GM18858 (cell line): ENCODE measurements around the gene DTNA.
"Not testable (repeated sequence)": the region's sequence is repeated elsewhere in the genome, so short reads cannot be mapped to it uniquely, and the experiment has no call there.

Experiments
- ATAC-seq: cut with Tn5 transposase; IDR thresholded peaks from one replicate; pipeline ENCODE4 v1.9.1; 2021; ENCODE audit not compliant: unreplicated experiment

DTNA gene

DNA sequence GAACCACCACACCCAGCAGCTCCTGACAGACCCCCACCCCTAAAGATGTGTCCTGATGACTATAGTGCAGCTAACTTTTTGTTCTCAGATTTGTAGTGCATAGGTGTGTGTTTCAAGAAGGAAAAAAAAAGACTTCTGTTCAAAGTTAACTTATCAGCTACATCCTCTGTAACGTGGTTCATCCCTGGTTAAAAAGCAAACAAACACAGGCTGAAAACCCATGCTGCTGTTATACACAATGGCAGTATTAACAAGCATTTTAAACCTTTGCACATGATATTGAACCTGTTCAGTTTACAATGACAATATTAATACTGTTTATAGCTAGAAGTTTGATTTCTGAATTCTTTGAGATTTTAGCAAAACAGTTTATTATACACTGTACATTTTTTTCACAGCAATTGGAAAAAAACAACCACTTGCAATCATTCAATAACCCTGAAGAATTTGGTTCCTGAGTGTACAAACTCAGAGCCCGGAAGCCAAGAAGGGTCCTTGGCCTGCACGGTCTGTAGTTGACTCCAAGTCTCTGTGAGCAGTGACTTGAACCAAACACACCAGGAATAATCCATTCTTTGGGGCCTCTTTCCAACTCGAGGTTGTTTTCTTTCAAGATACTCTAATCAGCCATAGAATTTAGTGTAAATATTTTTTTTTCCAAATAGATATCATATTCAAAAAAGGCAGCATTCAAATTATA lies 177.9 kb downstream of the DTNA start:
- ATAC-seq, result no peak

DNA sequence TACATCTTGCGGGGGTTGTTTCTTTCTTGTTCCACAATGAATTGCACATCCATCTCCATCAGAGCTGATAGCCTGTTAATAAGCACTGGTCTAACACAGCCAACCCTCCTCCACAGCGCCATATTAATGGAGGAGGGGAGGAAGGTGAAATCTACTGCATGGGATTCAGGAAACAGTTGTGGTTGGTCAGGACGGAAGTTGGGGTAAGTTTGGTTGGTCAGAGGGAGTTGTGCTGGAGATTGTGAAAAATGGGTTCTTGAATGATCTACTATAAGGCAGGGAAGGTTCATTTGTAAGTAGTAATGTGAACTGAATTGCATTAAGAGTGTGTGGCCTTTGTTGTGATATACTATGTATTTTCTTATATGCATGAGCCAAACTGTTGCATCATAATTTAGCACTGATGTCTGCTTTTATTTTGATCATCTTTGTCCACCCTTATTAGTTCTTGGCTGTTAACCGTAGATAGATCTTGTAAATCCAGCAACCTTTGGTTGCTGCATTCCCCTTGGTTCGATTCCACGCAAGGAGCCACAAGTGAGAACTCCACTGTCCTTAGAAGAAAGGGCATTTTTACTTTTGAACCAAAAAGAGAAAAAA lies 180.5 kb downstream of the DTNA start:
- no peak for ATAC-seq

DNA sequence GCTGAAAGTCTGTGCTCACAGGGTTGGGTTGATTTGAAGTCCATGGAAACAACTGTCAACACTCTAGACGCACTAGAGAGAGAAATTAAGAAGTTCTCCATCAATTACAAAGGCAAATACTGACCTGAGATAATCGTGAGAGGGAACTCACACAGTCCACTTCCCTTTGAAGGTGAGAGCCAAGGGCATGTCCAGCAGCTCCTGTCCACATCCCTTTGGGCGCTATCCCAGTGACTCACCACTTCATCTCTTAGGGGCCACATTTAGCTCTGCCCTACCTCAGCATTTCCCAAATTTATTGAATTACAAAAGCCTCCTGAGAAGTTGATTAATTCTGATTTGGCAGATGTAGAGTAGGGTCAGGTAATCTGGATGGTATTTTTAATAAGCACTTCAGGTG lies 182.3 kb downstream of the DTNA start:
- ATAC-seq, result no peak

DNA sequence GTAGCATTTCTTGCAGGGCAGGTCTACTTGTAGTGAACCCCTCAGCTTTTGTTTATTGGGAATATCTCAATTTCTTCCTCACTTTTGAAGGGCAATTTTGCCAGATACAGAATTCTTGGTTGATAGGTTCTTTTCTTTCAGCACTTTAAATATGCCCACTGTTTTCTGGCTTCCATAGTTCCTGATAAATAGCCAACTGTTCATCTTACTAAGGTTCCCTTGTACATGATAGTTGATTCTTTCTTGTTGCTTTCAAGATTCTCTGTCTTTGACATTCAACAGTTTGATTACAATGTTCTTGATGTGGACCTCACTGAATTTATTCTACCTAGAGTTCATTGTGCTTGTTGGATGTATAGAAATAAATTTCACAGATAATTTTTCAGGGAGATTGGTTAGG lies 183.1 kb downstream of the DTNA start:
- no peak for ATAC-seq

DNA sequence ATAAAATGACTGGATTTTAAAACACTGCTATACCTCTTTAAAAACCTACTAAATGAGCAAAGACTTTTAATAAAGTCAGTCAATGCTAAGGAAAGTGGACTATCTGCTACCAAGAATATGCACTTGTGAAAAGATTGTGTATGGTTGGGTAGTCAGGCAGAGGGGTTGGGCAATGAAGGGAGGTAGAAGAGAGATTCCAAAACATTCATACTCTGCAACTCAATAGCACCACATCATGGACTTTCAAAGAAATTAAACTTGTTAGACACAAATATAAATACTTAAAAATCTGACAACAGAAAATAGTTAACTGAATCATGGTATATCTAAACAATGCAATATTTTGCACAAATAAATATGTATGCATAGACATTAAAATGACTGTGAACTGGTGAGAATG lies 191.2 kb downstream of the DTNA start:
- ATAC-seq, result no peak

DNA sequence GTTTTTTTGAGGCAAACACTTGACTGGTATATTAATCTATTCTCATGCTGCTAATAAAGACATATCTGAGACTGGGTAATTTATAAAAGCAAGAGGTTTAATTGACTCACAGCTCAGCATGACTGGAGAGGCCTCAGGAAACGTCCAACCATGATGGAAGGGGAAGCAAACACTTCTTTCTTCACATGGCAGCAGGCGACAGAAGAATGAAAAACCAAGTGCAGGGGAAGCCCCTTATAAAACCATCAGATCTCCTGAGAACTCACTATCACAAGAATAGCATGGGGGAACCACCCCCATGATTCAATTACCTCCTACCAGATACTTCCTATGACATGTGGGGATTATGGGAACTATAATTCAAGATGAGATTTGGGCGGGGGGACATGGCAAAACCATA lies 194.9 kb downstream of the DTNA start:
- ATAC-seq, result no peak

DNA sequence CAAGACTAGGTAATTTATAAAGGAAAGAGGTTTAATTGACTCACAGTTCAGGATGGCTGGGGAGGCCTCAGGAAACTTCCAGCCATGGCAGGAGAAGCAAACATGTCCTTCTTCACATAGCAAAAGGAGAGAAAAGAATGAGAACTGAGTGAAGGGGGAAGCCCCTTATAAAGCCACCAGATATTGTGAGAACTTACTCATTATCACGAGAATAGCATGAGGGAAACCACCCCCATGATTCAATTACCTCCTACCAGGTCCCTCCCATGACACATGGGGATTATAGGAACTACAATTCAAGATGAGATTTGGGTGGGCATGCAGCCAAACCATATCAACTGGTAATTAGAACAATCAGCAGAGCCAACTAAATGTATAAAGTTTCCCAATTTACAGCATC lies 196.9 kb downstream of the DTNA start:
- ATAC-seq, result not testable (repeated sequence)

DNA sequence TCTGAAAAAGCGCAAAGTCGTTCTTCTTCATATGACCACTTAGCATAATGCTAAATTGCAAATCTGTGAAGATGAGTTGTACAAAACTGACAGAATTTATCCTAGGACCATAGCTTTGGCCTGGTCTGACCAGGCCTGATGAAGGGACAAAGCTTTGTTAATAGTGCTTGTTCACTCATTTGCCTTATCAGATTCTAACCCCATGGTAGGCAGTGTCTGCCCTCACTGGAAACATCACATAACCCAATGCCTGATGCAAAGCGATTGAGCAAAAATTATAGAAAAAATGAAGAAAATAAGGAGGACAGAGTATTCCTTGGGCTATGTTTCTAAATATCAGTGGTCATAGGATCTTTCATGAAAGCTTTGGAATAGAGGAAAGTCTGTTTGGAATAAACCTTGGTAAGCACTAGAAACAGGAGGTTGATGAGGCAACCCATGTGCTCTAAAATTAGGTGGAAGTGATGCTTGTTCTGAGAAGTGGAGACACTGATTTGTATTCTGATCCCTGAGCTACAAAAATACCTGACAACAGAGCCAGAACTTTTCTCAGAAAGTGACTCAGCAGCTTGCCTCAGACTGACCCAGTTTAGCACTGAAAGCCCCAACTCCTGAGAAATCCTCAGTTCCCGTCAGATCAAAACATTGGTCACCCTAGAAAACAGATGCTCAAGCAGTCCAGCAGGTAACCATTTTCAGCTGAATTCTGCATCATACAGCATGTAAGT lies 199.7 kb downstream of the DTNA start:
- no peak for ATAC-seq

DNA sequence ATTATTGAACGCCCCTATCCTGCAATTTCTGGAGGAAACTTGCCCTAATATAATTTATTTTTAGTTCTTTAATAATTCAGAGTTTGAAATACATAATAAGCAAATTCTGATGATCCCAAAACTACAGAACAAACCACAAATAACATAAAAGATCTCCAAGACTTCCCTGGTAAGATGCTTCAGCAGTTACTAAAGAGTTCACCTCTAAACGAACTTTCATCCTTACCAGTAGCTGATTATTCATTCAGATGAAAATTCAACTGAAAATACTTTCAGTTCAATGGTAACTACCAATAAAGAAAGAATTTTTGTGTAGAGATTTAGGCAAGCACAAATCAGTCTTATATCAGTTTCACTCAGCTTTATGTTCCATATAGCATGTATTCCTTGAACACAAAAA lies 201.0 kb downstream of the DTNA start:
- no peak for ATAC-seq

DNA sequence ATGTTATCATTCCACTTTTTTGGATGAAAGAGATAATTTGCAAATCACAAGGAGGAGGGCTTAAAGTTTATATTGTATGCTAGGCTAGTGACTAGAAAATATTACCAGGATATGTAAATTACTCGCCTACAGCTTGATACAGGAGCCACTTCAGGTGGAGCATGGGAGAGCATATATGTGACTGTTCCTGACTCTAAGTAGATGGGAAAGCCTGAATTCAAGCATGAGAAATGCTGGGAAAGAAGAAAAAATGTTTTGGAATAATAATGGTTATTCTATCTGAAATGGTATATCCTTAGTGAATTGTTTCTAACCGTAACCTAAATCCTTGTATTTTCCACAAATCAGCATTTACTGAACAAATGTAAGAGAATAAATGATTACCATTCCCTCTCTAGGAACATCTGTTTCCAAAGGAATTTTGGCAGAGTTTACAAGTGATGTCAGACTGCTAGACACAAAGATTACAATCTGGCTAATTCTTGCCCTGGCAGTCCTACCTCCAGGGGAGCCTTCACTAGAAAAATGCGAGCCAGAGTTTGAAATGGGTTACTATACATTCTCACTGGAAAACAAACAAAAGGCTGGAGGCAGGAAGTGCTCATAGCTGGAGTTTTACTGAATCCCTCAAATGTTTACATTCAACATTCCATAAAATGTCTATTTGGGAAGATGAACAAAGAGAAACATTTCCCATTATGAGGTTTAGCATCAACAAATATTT lies 201.7 kb downstream of the DTNA start:
- ATAC-seq, result no peak

DNA sequence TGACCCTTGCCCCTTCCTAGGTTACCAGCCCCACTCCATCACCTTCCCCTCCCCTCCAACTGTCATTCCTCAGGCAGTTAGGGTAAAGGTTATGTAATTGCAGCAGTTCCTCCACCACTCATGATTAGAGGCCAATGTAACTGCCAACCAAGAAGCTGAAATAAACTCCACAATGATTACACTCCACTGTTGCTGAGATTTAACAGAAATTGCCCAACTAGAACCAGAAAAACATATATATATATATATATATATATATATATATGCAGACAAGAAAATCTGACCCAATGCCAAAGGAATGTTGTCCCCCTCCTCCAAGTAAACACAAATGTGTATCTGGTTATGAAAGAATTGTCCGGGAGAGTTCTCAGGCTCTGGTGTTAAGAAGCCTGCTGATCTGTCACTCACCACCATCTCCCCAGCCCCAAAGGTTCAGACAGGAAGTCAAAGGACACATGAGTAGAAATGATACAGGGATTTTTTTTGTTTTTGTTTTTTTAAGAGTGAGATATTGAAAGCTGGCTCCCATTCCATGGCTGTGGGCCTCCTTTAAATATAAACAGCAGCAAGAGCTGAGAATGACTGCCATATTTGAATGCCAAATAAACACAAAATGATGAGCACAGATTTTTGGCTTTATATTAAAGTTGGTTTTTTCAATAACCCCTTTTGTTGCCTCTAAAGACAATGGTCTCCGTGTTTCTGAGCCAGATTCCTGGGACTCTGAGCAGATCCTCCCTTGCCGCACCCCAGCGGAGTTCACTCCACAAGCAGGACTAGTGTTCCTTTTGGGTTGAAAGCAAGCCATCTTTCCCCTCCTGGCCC lies 204.0 kb downstream of the DTNA start:
- no peak for ATAC-seq

DNA sequence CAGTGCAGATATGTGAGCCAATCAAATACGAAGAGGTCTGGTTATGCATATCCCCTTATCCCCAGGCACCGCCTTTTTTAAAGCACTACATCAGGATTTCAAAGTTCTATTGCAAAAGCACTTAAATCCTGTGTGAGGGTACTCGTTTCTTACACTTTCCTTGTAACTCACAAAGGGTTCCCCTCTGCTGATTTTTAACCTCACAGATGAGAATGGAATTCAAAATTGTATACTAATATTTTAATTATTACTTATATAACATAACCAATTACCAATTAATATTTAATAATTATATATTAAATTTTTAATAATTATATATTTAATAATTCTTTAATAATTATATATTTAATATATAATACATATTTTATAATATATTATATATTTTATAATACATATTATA lies 204.9 kb downstream of the DTNA start:
- no peak for ATAC-seq

DNA sequence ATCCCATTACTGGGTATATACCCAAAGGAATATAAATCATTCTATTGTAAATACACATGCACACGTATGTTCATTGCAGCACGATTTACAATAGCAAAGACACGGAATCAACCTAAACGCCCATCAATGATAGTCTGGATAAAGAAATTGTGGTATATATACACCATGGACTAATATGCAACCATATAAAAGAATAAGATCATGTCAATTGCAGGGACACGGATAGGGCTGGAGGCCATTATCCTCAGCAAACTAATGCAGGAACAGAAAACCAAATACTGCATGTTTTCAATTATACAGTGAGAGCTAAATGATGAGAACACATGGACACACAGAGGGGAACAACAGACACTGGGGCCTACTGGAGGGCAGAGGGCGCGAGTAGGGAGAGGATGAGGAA lies 206.4 kb downstream of the DTNA start:
- not testable (repeated sequence) for ATAC-seq

DNA sequence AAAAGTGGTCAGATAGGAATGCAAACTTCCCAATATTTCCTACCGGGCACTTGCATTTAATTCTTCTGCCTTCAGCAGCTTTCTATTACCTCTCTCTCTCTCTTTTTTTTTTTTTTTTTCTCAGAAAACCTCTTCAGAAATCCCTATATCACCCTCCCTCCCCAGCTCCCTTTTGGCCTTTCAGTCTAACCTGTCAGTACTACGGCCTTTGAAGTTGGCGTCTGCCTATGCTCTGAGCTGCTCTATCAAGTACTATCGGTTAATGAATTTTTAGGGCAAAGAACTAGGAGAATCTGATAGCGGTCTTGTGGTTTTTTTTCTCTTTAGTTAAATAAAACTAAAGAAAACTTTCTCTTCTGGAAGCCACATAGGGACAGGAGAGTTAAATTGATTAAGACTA lies 208.8 kb downstream of the DTNA start:
- ATAC-seq, result no peak

DNA sequence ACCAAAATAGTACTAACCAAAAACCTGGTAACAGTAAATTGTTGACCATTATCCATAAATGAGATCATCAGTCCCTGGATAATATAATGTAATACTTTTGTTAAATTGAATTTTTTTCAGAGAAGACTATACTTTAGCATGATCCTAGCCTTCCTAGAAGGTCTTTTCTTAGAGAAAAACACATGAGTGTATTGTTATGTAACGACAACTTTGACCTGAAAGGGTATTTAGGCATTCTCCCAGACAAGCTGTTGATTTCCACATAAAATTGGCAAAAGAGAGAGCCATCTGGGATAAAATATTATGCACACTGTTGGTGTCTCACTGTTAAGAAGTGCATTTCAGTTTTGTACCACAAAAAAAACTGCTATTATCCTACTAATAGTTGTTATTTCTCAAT lies 211.1 kb downstream of the DTNA start:
- no peak for ATAC-seq

DNA sequence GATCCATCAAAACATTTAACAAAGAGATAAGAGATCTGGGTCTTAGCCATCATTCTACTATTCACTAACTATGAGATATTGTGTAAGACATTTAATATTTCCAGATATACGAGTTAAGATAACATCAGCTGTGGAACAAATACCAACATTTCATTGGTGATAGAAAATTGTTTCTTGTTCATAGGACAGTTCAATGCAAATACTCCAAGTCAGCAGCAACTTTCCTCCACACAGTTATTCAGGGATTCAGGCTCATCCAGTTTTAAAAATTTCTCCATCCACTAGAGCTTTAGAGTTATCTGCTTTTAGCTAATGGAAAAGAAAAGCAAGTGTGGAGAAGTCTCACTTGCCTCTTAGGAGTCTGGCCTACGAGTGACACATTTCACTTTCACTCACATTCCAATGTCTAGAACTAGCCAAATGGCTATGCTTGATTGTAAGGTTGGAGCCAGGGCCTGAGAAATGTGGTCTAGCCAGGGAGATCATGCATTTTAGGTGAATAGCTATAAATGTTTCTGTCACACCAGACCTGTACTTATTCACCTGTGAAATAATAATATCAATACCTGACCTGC lies 211.8 kb downstream of the DTNA start:
- no peak for ATAC-seq

DNA sequence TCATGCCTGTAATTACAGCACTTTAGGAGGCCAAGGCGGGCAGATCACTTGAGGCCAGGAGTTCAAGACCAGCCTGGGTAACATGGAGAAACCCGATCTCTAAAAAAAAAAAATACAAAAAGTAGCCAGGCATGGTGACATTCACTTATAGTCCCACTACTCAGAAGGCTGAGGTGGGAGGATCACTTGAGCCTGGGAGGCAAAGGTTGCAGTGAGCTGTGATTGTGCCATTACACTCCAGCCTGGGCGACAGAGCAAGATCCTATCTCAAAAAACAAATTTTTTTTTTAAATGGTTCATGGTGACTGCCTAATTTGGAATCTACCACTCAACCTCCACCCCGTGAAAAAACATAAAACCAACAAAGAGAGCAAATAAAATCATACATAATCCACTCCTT lies 212.5 kb downstream of the DTNA start:
- not testable (repeated sequence) for ATAC-seq

DNA sequence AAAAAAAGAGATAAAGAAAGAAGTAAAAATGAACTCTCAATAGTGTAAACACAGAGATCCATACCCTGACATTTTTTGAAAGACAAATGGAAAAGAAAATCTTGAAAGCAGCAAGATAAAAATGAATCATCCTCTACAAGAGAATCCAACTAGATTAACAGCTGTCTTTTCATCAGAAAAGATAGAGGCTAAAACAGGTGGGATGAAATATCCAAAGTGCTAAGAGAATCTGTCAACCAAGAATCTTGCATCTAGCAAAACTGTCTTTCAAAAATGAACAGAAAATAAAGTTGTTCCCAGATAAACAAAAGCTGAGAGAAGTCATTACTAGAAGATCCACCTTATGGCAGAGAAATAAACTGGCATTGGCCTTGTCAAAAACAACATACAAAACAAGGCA lies 213.8 kb downstream of the DTNA start:
- ATAC-seq, result no peak

DNA sequence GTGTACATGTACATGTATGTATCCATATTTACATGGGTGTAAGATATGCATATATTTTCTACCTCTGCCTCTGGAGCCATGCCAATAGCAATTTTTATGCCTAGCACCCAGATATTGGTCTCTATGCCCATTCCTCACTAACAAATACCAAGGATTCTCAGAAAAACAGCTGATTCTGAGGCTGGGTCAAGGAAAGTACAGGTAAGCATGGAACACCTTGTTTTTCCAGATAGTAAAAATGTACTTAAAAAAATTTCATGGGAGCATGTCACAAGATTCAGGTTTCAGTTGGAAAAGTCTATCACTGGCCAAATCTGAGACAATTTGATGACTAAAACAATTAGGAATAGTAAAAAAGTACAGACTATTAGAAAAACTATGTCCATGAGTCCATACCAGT lies 216.6 kb downstream of the DTNA start:
- no peak for ATAC-seq

DNA sequence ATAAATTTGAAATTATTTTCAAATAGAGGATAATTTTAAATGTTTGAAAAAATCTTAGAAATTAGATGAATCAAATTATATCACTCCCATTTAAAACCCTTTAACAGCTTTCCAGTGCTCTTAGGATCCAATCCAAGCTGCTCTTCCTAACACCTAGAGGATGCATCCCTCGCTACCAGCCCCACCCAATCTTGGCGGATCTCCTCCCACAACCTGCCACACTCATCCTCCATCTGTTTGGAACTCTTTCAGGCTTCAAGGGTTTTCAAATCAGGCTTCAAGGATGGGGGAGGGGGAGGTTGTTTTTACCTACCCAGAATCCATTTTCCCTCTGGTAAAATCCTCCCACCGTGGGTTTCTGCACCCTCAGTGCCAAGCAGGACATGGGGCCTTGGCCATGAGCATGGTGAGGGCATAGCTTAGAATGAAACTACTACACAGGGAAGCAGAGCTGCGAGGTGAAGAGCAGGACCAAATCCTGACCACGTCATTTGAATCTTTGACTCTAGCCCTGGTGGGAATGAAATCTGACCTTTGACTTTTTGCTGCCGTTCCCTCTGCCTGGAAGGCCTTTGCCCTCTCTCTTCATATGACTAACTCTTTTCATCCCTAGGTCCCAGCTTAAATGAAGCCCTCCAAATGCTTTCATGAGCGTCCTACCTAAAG lies 218.1 kb downstream of the DTNA start:
- no peak for ATAC-seq
